Glomerular endothelial cell (primary cell): Measurements from ENCODE around the gene FILIP1L. TPM values are rescaled to one million over a fixed set of nuclear protein-coding genes. Genes with fewer than 3 reads are reported as not detected.
"Not testable (repeated sequence)": the region's sequence is repeated elsewhere in the genome, so short reads cannot be mapped to it uniquely, and the experiment has no call there.

Experiments
- DNase-seq: peaks from one replicate; pipeline ENCODE4 v3.0.0-alpha.2; 2011; ENCODE audit warnings: low read depth, low spot score; ENCODE audit errors: extremely low read depth
- total RNA-seq: library from RNA; depleted of rRNA; stranded (reverse); fragments of >200 nt; gene quantifications from 2 replicates; pipeline ENCODE4 v1.2.3, GENCODE V29; 2015

FILIP1L gene
- total RNA-seq, 1 donor from 2014 or later = 70.8 TPM

- no peak for DNase-seq
Observed at GRCh38 chr3:100100425-100100824, 13.9 kb downstream of the FILIP1L start.

GRCh38 chr3:100099621-100100020 lies 14.7 kb downstream of the FILIP1L start:
- DNase-seq = no peak

GRCh38 chr3:100098784-100099070 lies 15.6 kb downstream of the FILIP1L start:
- DNase-seq = no peak

GRCh38 chr3:100097919-100098783 lies 16.1 kb downstream of the FILIP1L start:
- no peak for DNase-seq

- DNase-seq = no peak
Observed at GRCh38 chr3:100096866-100097265, 17.4 kb downstream of the FILIP1L start.

- DNase-seq = not testable (repeated sequence)
Observed at GRCh38 chr3:100096286-100096685, 18.0 kb downstream of the FILIP1L start.

GRCh38 chr3:100093831-100094230 lies 20.5 kb downstream of the FILIP1L start:
- no peak for DNase-seq

GRCh38 chr3:100090669-100091005 lies 23.7 kb downstream of the FILIP1L start:
- no peak for DNase-seq

- DNase-seq = no peak
Observed at GRCh38 chr3:100089812-100090668, 24.3 kb downstream of the FILIP1L start.

- DNase-seq = no peak
Observed at GRCh38 chr3:100088735-100089368, 25.4 kb downstream of the FILIP1L start.

- DNase-seq = no peak
Observed at GRCh38 chr3:100087198-100087597, 27.1 kb downstream of the FILIP1L start.

GRCh38 chr3:100086401-100086800 lies 27.9 kb downstream of the FILIP1L start:
- no peak for DNase-seq

- DNase-seq = no peak
Observed at GRCh38 chr3:100084100-100084806, 30.0 kb downstream of the FILIP1L start.

GRCh38 chr3:100083209-100083608 lies 31.1 kb downstream of the FILIP1L start:
- DNase-seq = no peak

- no peak for DNase-seq
Observed at GRCh38 chr3:100082714-100083113, 31.6 kb downstream of the FILIP1L start.

- no peak for DNase-seq
Observed at GRCh38 chr3:100081986-100082692, 32.2 kb downstream of the FILIP1L start.

GRCh38 chr3:100081311-100081710 lies 33.0 kb downstream of the FILIP1L start:
- no peak for DNase-seq

- no peak for DNase-seq
Observed at GRCh38 chr3:100080573-100080972, 33.7 kb downstream of the FILIP1L start.

- DNase-seq = no peak
Observed at GRCh38 chr3:100079328-100079727, 35.0 kb downstream of the FILIP1L start.
